ENCODE results near the gene KIF16B.

The KIF16B gene

GRCh38 chr20:16424780-16425179 is 148.5 kb downstream of the KIF16B start:
- no peak for DNase-seq

DNA sequence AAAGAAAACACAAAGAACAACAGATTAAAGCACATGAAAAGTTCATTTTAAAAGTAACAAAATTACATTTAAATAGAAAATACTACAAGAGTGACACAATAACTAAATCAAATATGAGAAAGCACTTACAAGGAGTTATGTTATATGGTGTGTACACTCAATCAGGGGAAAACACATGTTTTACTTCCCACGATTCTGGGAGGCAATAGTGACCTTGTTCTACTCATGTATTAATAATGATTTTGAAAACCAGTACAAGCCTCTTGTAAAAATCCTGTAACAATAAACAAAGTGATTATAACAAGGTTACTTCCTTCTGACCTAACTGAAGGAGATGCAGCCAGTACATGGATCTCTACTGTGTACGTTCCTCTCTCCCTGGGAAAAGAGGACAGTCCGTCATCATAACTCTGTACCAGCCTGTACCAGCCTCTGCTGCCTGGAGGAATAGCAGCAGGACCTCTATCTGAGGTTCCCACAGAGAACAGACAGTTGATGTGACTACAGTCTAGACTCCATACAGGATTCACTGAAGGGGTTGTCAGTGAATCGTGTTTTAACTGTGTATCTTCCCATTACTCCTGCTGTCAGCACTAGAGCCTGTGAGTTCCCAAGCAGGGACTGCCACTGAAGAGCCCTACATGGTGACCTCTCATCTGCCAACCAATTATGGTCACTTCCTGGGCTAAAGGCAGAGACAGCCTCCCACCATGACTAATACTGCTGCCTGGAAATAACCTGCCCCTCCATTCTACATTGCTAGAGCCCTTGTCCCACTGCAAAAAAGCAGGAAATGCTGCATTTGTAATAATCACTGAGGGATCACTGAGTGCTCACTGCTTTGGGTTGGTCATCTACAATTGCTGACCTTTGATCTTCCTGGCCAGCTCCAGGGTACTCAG is 149.7 kb downstream of the KIF16B start:
- no peak for DNase-seq

DNA sequence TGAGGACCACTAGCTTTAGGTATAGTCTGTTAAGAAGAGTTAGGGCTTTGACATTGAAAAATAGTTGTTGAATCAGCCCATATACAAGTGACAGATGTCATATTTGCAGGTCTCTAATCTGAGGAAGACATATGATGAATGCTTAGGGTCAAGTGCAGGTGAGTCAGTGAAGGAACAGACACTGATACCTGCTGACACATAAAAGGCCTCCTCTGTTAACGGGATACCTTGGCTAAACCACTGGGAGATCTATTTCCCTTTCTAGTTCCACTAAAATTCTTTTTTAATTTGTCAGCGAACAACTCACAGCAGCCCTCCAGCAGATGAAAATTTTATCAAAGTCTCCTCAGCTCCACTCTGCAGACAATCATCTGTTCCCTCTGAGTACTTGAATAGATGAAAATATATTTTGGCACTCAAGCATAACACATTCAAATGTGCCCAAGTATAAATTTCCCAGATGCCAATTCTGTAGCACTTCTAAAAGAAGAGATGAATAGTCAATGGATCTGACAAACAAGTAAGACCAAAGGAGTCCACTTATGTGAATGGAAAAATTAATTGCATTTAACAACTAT is 154.0 kb downstream of the KIF16B start:
- DNase-seq, result no peak

- DNase-seq, result no peak
Measured at GRCh38 chr20:16418616-16419015, 154.6 kb downstream of the KIF16B start.

- no peak for DNase-seq
Measured at GRCh38 chr20:16417001-16417400, 156.2 kb downstream of the KIF16B start.

- DNase-seq, result no peak
Measured at GRCh38 chr20:16415071-16416053, 157.9 kb downstream of the KIF16B start.

DNA sequence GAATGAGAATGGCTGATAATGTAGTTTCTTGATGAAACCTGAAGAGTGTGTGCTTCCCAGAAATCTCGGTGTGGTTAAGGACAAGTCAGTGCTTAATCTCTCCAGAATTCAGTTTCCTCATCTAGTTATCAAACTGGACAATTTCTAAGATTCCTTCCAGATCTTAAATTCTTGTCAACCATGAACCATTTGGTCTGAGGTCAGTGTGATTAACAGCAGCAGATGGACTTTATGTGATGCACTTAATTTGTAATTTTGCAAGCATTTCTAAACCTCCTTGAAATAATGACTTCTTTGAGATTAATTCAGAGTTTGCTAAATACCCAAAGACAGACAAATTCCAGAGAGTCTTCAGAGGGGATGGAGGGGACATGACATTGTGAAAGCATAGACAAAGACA is 160.3 kb downstream of the KIF16B start:
- DNase-seq, result no peak

- DNase-seq, result no peak
Measured at GRCh38 chr20:16411361-16411760, 161.9 kb downstream of the KIF16B start.

GRCh38 chr20:16410626-16411025 is 162.6 kb downstream of the KIF16B start:
- no peak for DNase-seq

GRCh38 chr20:16408981-16409380 is 164.3 kb downstream of the KIF16B start:
- DNase-seq, result no peak

DNA sequence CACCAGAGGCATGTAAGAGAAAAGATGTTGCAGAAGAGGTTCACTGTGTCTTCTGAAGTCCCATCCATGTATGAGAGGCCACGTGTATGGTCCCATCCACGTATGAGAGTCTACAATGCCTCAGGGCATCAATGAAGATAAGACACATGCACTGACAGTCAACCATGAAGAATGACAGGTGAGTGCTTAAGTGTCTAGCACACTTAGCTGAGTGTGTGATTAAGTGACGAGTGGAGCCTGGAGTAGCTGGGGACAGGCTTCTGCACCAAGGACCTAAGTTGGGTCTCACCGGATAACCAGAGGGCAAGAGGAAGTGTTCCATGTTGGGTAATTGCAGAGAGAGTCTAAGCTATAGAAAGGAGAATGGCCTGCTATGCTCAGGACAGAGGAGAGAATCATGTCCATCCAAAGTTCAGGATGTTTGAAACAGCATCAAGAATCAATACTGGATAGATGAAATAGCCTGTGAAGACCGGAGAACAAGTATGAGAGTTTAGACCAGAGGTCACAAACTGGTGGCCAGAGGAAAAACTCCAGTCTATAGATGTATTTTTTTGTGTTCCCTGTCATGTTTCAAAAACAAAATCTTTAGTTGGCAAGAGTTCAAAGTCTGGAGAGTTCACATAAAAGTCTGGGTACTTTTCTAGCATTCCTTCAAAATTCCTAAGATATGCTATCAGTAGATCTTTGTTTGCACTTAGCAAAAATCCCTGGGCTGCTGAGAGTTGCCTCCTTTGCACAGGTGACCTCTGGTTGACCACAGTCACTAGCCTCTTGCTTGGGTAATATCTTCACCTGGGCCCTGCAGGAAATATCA is 165.8 kb downstream of the KIF16B start:
- DNase-seq, result no peak

DNA sequence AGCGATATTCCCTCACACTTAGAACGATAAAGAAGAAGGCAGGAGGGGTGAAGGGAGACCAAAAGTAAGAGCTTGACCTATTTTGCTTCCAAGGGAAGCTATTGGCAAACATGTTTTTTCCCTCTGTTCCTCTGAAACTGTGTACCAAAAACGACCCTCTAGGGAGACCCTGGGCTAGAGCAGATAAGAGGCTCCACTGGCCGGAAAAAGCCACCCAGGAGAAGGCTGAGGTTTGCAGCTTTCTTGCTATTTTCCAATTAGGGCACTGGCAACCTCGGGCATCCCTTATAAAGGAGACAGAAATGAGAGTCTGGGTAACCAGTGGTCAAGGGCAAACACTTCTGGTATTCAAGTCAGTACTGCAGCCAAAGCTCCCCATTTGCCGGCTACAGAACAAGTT is 168.0 kb downstream of the KIF16B start:
- DNase-seq, result no peak

- DNase-seq, result no peak
Measured at GRCh38 chr20:16404640-16405039, 168.6 kb downstream of the KIF16B start.

DNA sequence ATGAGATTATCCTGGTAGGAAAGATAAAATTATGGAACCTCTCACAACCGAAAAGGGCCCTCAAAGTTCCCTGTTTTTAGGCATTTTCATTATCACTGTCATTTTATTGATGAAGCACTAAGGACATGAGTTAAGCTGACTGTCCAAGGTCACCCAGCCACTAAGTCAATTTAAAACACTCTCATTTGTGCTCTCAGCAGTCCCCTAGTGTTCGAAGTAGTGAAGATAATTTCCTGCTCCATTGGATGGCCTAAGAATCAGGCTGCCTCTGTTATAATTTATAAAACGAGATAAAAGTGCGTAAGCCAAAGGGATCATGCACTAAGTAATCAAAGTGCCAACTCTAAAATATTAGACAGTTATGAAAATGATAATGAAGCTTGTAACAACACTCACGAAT is 169.1 kb downstream of the KIF16B start:
- no peak for DNase-seq

DNA sequence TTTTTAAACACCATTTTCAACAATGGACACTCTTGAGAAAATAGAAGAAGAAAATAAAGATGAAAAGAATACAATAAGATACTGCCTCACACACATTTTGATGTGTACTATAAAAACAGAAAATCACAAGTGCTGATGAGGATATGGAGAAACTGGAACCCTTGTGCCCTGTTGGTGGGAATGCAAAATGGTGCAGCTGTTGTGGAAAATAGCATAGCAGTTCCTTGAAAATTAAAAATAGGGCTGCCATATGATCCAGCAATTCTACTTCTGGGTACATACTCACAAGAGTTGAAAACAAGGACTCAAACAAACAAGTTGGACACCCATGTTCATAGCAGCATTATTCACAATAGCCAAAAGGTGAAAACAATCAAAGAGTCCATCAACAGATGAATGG is 173.0 kb downstream of the KIF16B start:
- DNase-seq, result no peak

DNA sequence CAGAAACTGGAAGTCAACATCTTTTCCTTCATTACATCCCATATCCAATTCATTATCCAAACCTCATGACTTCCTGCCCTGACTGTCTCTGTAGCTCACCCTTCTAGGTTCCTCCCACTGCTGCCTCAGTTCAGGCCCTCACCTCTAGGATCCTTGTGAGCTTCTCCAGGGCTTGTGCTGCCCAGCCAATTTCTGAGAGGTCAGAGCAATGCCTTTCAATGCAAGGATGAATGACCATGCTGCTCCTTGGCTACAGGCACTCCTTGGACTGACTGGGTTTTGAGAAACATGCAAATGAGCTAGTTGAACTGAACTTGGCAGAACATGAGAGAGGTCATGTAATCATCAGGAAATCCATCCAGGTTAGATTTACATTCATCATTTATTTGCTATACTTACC is 173.4 kb downstream of the KIF16B start:
- no peak for DNase-seq

GRCh38 chr20:16397086-16397485 is 176.2 kb downstream of the KIF16B start:
- DNase-seq, result no peak

DNA sequence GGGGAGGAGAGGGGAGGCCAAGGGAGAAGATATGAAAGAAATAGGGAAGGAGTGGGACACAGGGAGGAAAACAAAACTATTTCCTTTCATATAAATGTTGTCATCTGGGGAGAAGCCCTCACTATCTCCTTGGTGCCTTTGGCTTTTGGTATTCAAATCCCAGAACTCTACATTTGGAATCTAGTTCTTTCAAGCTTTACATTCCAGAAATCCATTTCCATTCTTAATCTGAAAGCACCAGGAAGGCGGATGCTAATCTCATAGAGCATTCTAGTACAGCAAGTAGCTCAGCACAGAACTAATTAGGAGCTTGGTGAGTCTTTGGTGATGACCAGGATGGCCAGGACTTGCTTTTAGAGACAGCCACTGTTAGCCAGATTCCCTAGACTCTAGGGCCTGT is 177.9 kb downstream of the KIF16B start:
- no peak for DNase-seq

GRCh38 chr20:16394784-16395183 is 178.5 kb downstream of the KIF16B start:
- no peak for DNase-seq

GRCh38 chr20:16393836-16394235 is 179.4 kb downstream of the KIF16B start:
- no peak for DNase-seq

- no peak for DNase-seq
Measured at GRCh38 chr20:16393297-16393696, 180.0 kb downstream of the KIF16B start.

DNA sequence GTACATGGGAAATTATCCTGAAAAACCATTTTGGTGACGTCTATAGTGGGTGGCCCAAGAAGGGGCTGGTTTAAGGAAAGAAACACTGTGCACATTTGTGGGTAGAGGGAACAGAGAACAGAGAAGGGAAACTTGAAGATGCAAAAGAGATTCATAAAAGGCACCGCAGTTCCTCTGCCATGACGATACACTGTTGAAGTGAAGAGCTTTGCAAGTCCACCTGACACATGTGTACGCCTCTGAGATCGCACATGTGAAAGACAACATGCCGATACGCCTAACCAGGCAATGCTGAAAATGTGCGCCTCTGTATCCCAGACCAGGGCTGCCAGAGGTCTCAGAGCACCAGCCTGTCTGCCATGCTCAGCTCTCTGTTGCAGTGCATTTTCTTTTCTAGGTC is 180.9 kb downstream of the KIF16B start:
- DNase-seq, result no peak

DNA sequence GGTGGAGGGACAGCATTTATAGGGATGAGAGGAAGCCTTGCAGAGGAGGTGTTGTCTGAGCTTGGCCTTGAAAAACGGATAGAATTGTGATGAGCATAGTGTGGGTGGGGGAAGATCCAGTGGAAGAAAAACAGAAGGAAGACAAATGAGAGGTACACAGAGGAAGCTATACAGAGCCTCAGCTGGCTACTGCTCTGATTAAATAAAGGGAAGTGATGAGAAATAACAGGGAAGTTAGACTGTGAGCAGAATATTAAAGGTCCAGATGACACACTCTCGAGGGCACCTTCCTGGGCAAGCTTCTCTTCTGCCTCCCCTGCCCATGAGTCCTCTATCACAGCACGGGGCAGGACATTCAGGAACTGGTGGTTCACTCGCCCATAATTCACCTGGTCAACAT is 182.3 kb downstream of the KIF16B start:
- DNase-seq, result no peak

Data from NCI-H1436 treated with DMSO at 0.1 percent for 48 hours (cell line).